ENCODE measurements around the gene SDK1. TPM values are rescaled to one million over a fixed set of nuclear protein-coding genes. Genes with fewer than 3 reads are reported as not detected.

SDK1 gene
- total RNA-seq, 2 donors from 2014 or later: 4.8 to 13.2 TPM

- Histone ChIP-seq H3K27ac (no peak overlapping the region), H3K4me3 (no peak overlapping the region), H3K4me1 (replicated peaks) (no peaks in the 10 kb centered on the region), H3K27me3 (replicated peaks; ENCODE audit: insufficient read depth) (no peaks in the 10 kb centered on the region), H3K36me3 (no peaks in the 10 kb centered on the region), H3K9me3 (no peaks in the 10 kb centered on the region)
- 94% methylated on average over 10 of the region's 10 CpGs for WGBS
- intact Hi-C loops (cut with DNase I): no loop called here
- TF ChIP-seq POLR2AphosphoS5 (IDR thresholded peaks at IDR 0.05): no peak
- TF ChIP-seq POLR2A (IDR thresholded peaks at IDR 0.05): no peak
- no peak for TF ChIP-seq CTCF (IDR thresholded peaks at IDR 0.05)
- DNase-seq (ENCODE audit: low spot score): no peak
Measured at GRCh38 chr7:4026941-4027486, 726.0 kb downstream of the SDK1 start.

- H3K27ac ChIP-seq: no peak overlapping the region
- H3K4me1 ChIP-seq (replicated peaks): no peaks in the 10 kb centered on the region
- no peak for DNase-seq (ENCODE audit: low spot score)
- WGBS: 68% methylated on average over 4 of the region's 4 CpGs
- intact Hi-C loops (cut with DNase I): no loop called here
- no peaks in the 10 kb centered on the region for H3K9me3 ChIP-seq
- no peaks in the 10 kb centered on the region for H3K36me3 ChIP-seq
- TF ChIP-seq POLR2A (IDR thresholded peaks at IDR 0.05): no peak
- TF ChIP-seq CTCF (IDR thresholded peaks at IDR 0.05): no peak
- TF ChIP-seq POLR2AphosphoS5 (IDR thresholded peaks at IDR 0.05): no peak
- no peaks in the 10 kb centered on the region for H3K27me3 ChIP-seq (replicated peaks; ENCODE audit: insufficient read depth)
- no peak overlapping the region for H3K4me3 ChIP-seq
Measured at GRCh38 chr7:4028221-4028620, 727.2 kb downstream of the SDK1 start.

- intact Hi-C loops (cut with DNase I): no loop called here
- Histone ChIP-seq H3K27me3 (replicated peaks; ENCODE audit: insufficient read depth) (no peaks in the 10 kb centered on the region), H3K9me3 (no peaks in the 10 kb centered on the region), H3K4me3 (no peak overlapping the region), H3K27ac (no peak overlapping the region), H3K4me1 (replicated peaks) (no peaks in the 10 kb centered on the region), H3K36me3 (no peaks in the 10 kb centered on the region)
- WGBS: 94% methylated on average over 10 of the region's 10 CpGs
- DNase-seq (ENCODE audit: low spot score): no peak
- TF ChIP-seq CTCF (IDR thresholded peaks at IDR 0.05) (no peak), POLR2AphosphoS5 (IDR thresholded peaks at IDR 0.05) (no peak), POLR2A (IDR thresholded peaks at IDR 0.05) (no peak)
Measured at GRCh38 chr7:4029941-4030340, 728.9 kb downstream of the SDK1 start.

- no peaks in the 10 kb centered on the region for H3K4me1 ChIP-seq (replicated peaks)
- no peak overlapping the region for H3K27ac ChIP-seq
- no peaks in the 10 kb centered on the region for H3K9me3 ChIP-seq
- intact Hi-C loops (cut with DNase I): no loop called here
- H3K4me3 ChIP-seq: no peak overlapping the region
- H3K36me3 ChIP-seq: no peaks in the 10 kb centered on the region
- no peaks in the 10 kb centered on the region for H3K27me3 ChIP-seq (replicated peaks; ENCODE audit: insufficient read depth)
- 83% methylated on average over 14 of the region's 14 CpGs for WGBS
- no peak for DNase-seq (ENCODE audit: low spot score)
- TF ChIP-seq POLR2A (IDR thresholded peaks at IDR 0.05): no peak
- TF ChIP-seq CTCF (IDR thresholded peaks at IDR 0.05): no peak
- TF ChIP-seq POLR2AphosphoS5 (IDR thresholded peaks at IDR 0.05): no peak
Measured at GRCh38 chr7:4030346-4030950, 729.4 kb downstream of the SDK1 start.

GRCh38 chr7:4033996-4034395, 732.9 kb downstream of the SDK1 start:
- 87% methylated on average over 12 of the region's 12 CpGs for WGBS
- TF ChIP-seq CTCF (IDR thresholded peaks at IDR 0.05): no peak
- no peak for TF ChIP-seq POLR2A (IDR thresholded peaks at IDR 0.05)
- no peak for TF ChIP-seq POLR2AphosphoS5 (IDR thresholded peaks at IDR 0.05)
- no peak for DNase-seq (ENCODE audit: low spot score)
- Histone ChIP-seq H3K36me3 (no peaks in the 10 kb centered on the region), H3K4me3 (no peak overlapping the region), H3K9me3 (no peaks in the 10 kb centered on the region), H3K27ac (no peak overlapping the region), H3K4me1 (replicated peaks) (no peaks in the 10 kb centered on the region), H3K27me3 (replicated peaks; ENCODE audit: insufficient read depth) (no peaks in the 10 kb centered on the region)
- intact Hi-C loops (cut with DNase I): no loop called here
